ENCODE results near the gene PELI3. TPM values are rescaled to one million over a fixed set of nuclear protein-coding genes. Genes with fewer than 3 reads are reported as not detected.

PELI3 gene
- total RNA-seq, 4 donors from 2014 or later: 28.7 to 50.4 (median 37.7) TPM

- intact Hi-C loops (cut with DNase I): no loop called here
These were observed 38.6 kb downstream of the PELI3 start for GRCh38 chr11:66505276-66505816.

GRCh38 chr11:66509131-66509561, 42.4 kb downstream of the PELI3 start:
- H3K4me3 ChIP-seq: no peak overlapping the region
- WGBS: 77% methylated on average over 7 of the region's 7 CpGs
- TF ChIP-seq POLR2A (IDR thresholded peaks at IDR 0.05; ENCODE audit: low read depth) (no peak), EP300 (IDR thresholded peaks at IDR 0.05) (no peak), POLR2AphosphoS5 (IDR thresholded peaks at IDR 0.05) (no peak), CTCF (IDR thresholded peaks at IDR 0.05) (no peak)

More at GRCh38 chr11:66505276-66505816, 38.6 kb downstream of the PELI3 start:
- no peak overlapping the region for H3K4me3 ChIP-seq
- no peak overlapping the region for H3K27ac ChIP-seq (replicated peaks in 1 of 4)
- no peak for DNase-seq (ENCODE audit: extremely low spot score)
- peaks cover 0 to 7% (median 6%) of the 10 kb centered on the region in 4 donors for H3K4me1 ChIP-seq
- H3K36me3 ChIP-seq: peaks cover 8 to 37% (median 19%) of the 10 kb centered on the region in 4 donors
- TF ChIP-seq EP300 (IDR thresholded peaks at IDR 0.05) (no peak), CTCF (IDR thresholded peaks at IDR 0.05) (no peak), POLR2A (IDR thresholded peaks at IDR 0.05; ENCODE audit: low read depth) (no peak), POLR2AphosphoS5 (IDR thresholded peaks at IDR 0.05) (no peak)
- no peaks in the 10 kb centered on the region for H3K27me3 ChIP-seq
- no peaks in the 10 kb centered on the region for H3K9me3 ChIP-seq
- 100% methylated on average over 1 of the region's 1 CpG for WGBS

GRCh38 chr11:66510271-66510989, 43.7 kb downstream of the PELI3 start, which contains the start of gene BBS1:
BBS1 (plus strand) TSS chr11:66510635; CDS start chr11:66510660, 25 bp downstream.
- TF ChIP-seq POLR2A (IDR thresholded peaks at IDR 0.05; ENCODE audit: low read depth) (no peak), CTCF (IDR thresholded peaks at IDR 0.05) (peak in 1 of 3 experiments; percentile 22), EP300 (IDR thresholded peaks at IDR 0.05) (no peak), POLR2AphosphoS5 (IDR thresholded peaks at IDR 0.05) (peak; percentile 87 to 93)
- H3K4me3 ChIP-seq: peak within 1 kb of the TSS; percentile 68 to 84 (median 79)
- H3K36me3 ChIP-seq: peaks cover 10 to 26% (median 19%) of the 10 kb centered on the region in 4 donors
- intact Hi-C loops (cut with DNase I): no loop called here
- no peaks in the 10 kb centered on the region for H3K27me3 ChIP-seq
- H3K27ac ChIP-seq (replicated peaks in 1 of 4): peak within 1 kb of the TSS; percentile 64 to 80 (median 68)
- peaks cover 9 to 25% (median 21%) of the 10 kb centered on the region in 4 donors for H3K4me1 ChIP-seq
- under 1% methylated on average over 27 of the region's 31 CpGs for WGBS
- peak; percentile 95 for DNase-seq (ENCODE audit: extremely low spot score)
- no peaks in the 10 kb centered on the region for H3K9me3 ChIP-seq

More at GRCh38 chr11:66509131-66509561, 42.4 kb downstream of the PELI3 start:
- H3K36me3 ChIP-seq: peaks cover 8 to 25% (median 16%) of the 10 kb centered on the region in 4 donors
- no peaks in the 10 kb centered on the region for H3K9me3 ChIP-seq
- intact Hi-C loops (cut with DNase I): no loop called here
- no peaks in the 10 kb centered on the region for H3K27me3 ChIP-seq
- DNase-seq (ENCODE audit: extremely low spot score): no peak
- H3K27ac ChIP-seq (replicated peaks in 1 of 4): no peak overlapping the region
- H3K4me1 ChIP-seq: peaks cover 9 to 25% (median 21%) of the 10 kb centered on the region in 4 donors

GRCh38 chr11:66510990-66511339, 44.3 kb downstream of the PELI3 start:
- Histone ChIP-seq H3K36me3 (peaks cover 15 to 31% (median 22%) of the 10 kb centered on the region in 4 donors), H3K27me3 (no peaks in the 10 kb centered on the region), H3K4me1 (peaks cover 9 to 25% (median 21%) of the 10 kb centered on the region in 4 donors), H3K9me3 (no peaks in the 10 kb centered on the region), H3K27ac (replicated peaks in 1 of 4) (peak overlapping the region; percentile 64 to 80 (median 68)), H3K4me3 (peak overlapping the region; percentile 68 to 84 (median 79))
- intact Hi-C loops (cut with DNase I): no loop called here
- 6% methylated on average over 5 of the region's 5 CpGs for WGBS
- TF ChIP-seq POLR2A (IDR thresholded peaks at IDR 0.05; ENCODE audit: low read depth) (no peak), CTCF (IDR thresholded peaks at IDR 0.05) (no peak), EP300 (IDR thresholded peaks at IDR 0.05) (no peak), POLR2AphosphoS5 (IDR thresholded peaks at IDR 0.05) (no peak)
- DNase-seq (ENCODE audit: extremely low spot score): no peak

Measured in esophagus muscularis mucosa (tissue), 4 donors.